ELR (cell line): ENCODE measurements around the gene HES5.

Experiments used
- DNase-seq: peaks from one replicate; pipeline ENCODE4 v3.0.0-alpha.2; 2015; ENCODE audit warnings: low read depth

HES5 gene

GRCh38 chr1:2546515-2547209, 16.6 kb upstream of the HES5 start:
- peak; percentile 84 for DNase-seq

DNA sequence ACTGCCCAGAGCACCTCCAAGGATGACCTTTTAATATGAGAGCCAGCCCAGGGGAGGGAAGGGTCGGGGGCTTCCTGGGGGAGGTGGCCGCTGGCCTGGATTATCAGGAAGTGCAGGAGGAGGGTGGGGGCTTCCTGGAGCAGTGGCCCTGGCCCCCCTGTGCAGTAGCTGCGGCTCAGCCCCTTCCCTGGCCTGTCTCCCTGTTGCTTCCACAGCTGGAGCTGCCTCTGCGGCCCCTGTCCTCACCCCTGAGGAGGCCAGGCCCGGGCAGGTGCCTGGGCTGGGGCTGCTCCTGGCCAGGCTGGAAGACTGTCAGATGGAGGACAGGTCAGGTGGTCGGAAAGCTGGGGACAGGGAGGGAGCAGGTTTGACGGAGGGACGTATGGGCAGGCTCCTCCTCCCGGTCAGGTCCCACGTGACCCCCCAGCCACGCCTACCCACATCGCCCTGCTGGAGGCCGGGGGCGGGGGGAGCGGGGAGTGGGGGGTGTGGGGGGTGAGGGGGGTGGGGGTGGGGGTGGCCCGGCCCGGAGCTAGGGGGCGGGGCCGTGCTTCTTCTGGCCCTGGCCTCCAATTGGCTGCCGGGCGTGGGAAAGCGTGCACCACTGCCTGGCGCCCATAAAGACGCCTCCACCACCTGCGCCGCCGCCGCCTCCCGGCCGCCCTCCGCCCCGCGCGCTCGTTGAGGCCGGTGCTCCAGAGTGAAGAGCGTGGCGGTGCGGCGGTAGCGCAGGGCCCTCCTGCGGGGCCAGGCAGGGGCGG, 15.9 kb upstream of the HES5 start:
- peak; percentile 80 for DNase-seq

GRCh38 chr1:2544875-2545640, 15.0 kb upstream of the HES5 start:
- DNase-seq, result no peak

DNA sequence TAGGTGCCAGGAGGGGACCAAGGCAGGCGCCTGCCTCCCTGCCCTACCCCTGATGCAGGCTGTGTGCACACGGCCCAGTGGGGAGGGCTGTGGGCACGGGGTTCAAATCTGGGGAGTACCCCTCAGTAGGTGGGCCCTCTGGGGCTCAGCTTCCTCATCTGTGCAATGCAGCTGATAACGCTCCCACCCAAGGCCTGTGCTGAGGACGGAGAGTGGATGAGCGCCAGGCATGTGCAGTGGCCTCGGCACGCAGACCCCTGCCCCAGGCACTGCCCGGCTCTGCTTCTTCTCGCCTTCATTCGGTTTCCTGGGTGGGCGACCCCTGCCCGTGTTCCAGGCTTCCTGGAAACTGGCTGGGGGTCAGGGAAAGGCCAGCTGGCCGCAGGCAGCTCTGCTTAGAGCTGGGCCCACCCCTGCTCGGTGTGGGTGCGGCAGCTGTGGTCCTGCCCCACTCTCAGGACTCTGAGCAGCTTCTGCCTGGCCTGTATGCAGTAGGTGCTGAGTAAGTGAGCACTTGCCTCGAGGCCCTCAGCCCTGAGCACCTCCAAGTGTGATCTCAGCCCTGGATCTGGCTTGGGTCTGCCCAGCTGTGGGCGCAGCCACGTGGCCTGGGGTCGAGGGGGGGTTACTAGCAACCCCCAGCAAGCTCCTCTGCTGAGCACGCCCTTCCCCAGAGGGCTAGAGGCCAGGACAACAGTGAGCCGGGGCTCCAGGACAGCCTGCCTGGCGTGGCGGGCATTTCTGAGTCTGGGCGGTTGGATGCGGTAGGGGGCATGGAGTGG, 14.2 kb upstream of the HES5 start:
- DNase-seq, result no peak

- DNase-seq, result peak; percentile 45
Observed at GRCh38 chr1:2543543-2544092, 13.6 kb upstream of the HES5 start.

- DNase-seq, result no peak
Observed at GRCh38 chr1:2542246-2542915, 12.3 kb upstream of the HES5 start.

GRCh38 chr1:2541619-2542245, 11.7 kb upstream of the HES5 start:
- no peak for DNase-seq

DNA sequence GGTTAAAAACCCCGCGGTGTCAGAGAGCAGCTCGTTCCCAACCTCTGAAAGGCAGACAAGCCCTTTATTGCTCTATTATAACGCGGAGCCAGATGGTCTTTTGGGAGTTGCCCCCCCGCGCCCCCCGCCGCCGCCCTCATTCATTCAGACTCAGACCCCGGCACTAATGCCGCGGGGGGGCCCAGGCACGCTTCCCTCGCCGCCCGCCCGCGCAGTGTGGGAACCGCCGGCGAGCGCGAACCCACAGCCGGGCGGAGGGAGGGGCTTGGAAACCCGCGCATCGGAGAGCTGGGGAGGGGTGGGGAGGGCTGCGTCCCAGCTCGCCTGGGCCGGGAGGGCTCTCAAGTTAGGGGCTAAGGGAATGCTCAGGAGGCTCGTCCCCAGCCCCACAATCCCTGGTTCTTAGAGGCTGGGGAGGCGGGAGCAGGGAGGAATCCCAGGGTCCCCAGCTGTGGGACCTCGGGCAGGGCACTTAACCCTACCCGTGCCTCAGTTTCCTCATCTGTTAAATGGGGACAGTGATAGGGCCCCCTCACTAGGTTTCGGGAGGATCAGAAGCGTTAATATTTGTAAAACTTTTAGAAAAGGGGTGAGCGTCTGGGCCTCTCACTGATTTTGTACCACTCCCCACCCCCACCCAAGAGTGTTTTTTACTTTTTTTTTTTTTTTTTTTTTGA, 10.9 kb upstream of the HES5 start:
- no peak for DNase-seq

DNA sequence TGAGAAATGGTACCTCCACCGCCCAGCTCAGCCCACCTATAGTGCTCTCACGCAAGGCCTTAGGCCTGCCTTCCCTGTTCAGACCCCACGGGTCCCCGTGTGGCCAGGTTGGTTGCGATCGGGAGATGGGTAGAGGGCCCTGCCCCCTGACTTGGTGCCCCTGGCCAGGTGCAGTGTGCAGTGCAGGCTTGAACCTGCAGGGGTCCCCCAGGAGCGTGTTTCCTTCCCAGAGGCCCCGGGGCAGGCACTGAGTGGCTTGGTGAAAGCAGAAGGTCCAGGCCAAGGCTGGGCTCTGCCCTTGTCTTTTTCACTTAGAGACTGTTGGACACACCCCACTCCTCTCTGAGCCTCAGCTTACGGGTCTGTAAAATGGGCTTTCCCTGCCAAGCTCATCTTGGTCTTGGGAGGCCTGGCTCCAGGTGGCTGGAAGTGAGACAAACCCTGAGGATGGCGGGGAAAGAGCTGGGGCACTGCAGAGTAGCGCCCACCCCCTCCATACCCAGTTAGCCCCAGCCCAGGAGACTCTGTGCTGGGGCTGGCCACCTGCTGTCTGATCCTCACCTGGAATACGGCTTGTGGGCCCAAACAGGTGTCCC, 9.3 kb upstream of the HES5 start:
- no peak for DNase-seq

DNA sequence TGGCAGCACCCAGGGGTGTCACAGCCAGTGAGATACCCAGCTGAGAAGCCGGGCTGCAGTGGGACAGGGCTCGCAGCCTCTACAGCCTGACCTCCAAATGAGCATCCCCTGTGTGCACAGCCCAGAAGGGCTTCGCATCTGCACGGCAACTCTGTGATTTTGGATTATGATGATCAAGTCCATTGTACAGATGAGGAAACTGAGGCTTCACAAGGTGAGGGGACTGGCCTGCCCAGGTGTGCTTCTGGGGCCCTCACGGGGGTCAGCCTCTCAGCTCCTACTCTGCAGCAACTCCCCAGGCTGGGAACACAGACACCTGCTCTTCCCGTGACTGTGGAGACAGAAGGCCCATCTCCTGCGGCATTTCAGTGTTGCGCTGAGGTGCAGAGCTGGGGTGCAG, 8.8 kb upstream of the HES5 start:
- no peak for DNase-seq

GRCh38 chr1:2538376-2538775, 8.3 kb upstream of the HES5 start:
- no peak for DNase-seq

DNA sequence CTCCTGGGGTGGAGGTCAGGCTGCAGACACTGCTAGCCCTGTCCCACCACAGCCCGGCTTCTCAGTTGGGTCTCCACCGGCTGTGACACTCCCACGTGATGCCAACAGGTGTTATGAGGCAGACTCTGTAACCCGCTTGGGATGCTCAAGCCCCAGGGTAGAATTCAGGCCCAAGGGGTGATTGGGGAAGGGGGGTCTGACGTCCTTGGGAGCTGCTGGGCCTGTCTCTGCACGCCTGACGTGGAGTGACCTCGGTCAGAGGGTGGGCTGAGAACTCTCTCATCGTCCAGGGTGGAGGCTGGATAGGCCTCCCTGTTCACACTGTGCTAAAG, 7.7 kb upstream of the HES5 start:
- no peak for DNase-seq

- DNase-seq, result no peak
Observed at GRCh38 chr1:2535981-2536380, 5.9 kb upstream of the HES5 start.

DNA sequence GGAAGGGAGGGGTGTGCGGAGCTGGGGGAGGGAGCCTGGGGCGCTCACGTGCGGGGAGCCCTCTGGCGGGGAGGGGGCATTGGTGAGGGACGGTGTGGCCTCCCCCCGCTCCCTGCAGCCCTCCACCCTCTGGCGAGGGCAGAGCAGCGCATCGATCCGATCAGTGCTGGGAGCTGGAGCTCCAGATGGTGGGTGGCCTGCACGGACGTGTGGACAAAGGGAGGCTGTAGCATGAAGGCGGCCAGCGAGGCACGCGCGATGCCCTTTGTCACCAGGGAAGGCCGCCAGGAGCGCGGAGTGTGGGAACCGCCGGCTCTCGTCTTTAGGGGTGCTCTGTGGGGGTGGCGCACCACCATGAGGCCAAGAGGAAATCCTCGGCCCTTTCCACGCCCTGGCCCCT, 5.4 kb upstream of the HES5 start:
- DNase-seq, result no peak

- peak; percentile 88 for DNase-seq
Observed at GRCh38 chr1:2534687-2535441, 4.8 kb upstream of the HES5 start.

GRCh38 chr1:2534315-2534686, 4.2 kb upstream of the HES5 start:
- no peak for DNase-seq

GRCh38 chr1:2533365-2533764, 3.3 kb upstream of the HES5 start:
- peak; percentile 92 for DNase-seq

DNA sequence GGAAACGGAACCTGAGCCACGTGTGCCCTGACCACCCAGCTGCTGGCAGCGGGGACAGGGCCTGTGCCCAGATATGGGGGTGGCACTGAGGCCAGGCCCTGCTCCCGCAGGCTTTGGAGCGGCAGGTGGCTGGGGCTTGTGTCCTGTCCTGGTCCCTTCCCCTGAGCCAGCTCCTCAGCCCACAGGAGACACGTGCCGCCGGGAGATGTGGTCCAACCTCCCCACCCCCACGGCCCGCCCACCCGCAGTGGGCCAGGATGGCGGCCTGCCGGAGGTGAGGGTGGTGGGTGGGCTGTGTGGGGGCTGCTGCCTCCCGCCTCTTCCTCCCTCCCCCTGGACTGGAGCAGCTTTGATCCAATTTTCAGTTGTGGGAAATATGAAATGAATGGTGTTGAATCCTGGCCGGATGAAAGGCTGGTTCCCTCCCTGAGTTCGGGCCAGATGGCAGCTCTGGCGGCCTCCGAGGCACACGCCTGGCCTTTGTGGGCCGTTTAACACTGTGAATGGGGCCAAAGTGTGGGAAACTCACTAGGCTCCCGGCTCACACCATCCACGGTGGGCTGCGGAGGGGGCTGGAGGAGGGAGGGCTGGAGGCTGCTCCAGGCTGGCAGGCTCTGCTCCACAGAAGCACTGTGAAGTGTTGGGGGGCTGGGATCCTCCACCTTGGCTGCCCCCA, 2.6 kb upstream of the HES5 start:
- no peak for DNase-seq
